RWPE2 (cell line): ENCODE results near the gene ATAD5.
"Not testable (repeated sequence)": the region's sequence is repeated elsewhere in the genome, so short reads cannot be mapped to it uniquely, and the experiment has no call there.

Experiments used
- ATAC-seq: fragments of 200-7000 bp; cut with Tn5 transposase; 3 replicates; pipeline ENCODE4 v1.9.1; 2021; ENCODE audit warnings: low read depth
- DNase-seq: peaks from one replicate; pipeline ENCODE4 v3.0.0-alpha.2; 2020; ENCODE audit warnings: low spot score
- H3K27ac ChIP-seq: fragments of 450-650 bp; 2 replicates; pipeline ENCODE4 v1.5.1; 2017; ENCODE audit warnings: mild to moderate bottlenecking; ENCODE audit not compliant: poor library complexity, severe bottlenecking
- H3K27me3 ChIP-seq: fragments of 250-450 bp; sonication (Bioruptor Pico); 2 replicates; pipeline ENCODE4 v1.5.1; 2021; ENCODE audit warnings: mild to moderate bottlenecking, moderate library complexity; ENCODE audit not compliant: insufficient read depth, poor library complexity, severe bottlenecking
- H3K36me3 ChIP-seq: fragments of 250-450 bp; sonication (Bioruptor Pico); 2 replicates; pipeline ENCODE4 v1.5.1; 2020; ENCODE audit warnings: low read depth, mild to moderate bottlenecking, moderate library complexity
- H3K4me1 ChIP-seq: fragments of 250-450 bp; sonication (Bioruptor Pico); 2 replicates; pipeline ENCODE4 v1.5.1; 2021; ENCODE audit warnings: mild to moderate bottlenecking, moderate library complexity; ENCODE audit not compliant: insufficient read depth, poor library complexity, severe bottlenecking
- H3K4me3 ChIP-seq: fragments of 250-450 bp; sonication (Bioruptor Pico); 2 replicates; pipeline ENCODE4 v1.5.1; 2021; ENCODE audit warnings: mild to moderate bottlenecking, moderate library complexity; ENCODE audit not compliant: severe bottlenecking
- H3K9me3 ChIP-seq: fragments of 250-450 bp; sonication (Bioruptor Pico); 2 replicates; pipeline ENCODE4 v1.5.1; 2021; ENCODE audit warnings: mild to moderate bottlenecking, moderate library complexity; ENCODE audit not compliant: severe bottlenecking
- CTCF ChIP-seq: fragments of 450-650 bp; IDR thresholded peaks from one replicate; pipeline ENCODE4 v1.5.1; 2017; ENCODE audit warnings: mild to moderate bottlenecking, moderate library complexity; ENCODE audit not compliant: poor library complexity, severe bottlenecking

ATAD5 gene

GRCh38 chr17:30816165-30816564 lies 15.6 kb upstream of the ATAD5 start:
- Histone ChIP-seq H3K27me3 (no peaks in the 10 kb centered on the region), H3K4me3 (no peak overlapping the region), H3K27ac (no peak overlapping the region), H3K36me3 (peaks cover 11% of the 10 kb centered on the region), H3K4me1 (peaks cover 10% of the 10 kb centered on the region), H3K9me3 (no peaks in the 10 kb centered on the region)
- ATAC-seq (no peak), DNase-seq (no peak)
- no peak for TF ChIP-seq CTCF

- Histone ChIP-seq H3K27ac (no peak overlapping the region), H3K36me3 (peaks cover 11% of the 10 kb centered on the region), H3K9me3 (no peaks in the 10 kb centered on the region), H3K4me1 (peaks cover 17% of the 10 kb centered on the region), H3K27me3 (no peaks in the 10 kb centered on the region), H3K4me3 (no peak overlapping the region)
- DNase-seq: no peak
- no peak for TF ChIP-seq CTCF
- ATAC-seq: no peak
Observed at GRCh38 chr17:30819971-30820705, 11.6 kb upstream of the ATAD5 start.

- H3K27me3 ChIP-seq: no peaks in the 10 kb centered on the region
- H3K4me3 ChIP-seq: no peak overlapping the region
- no peak for TF ChIP-seq CTCF
- peaks cover 31% of the 10 kb centered on the region for H3K4me1 ChIP-seq
- DNase-seq (no peak), ATAC-seq (no peak)
- no peak overlapping the region for H3K27ac ChIP-seq
- H3K9me3 ChIP-seq: no peaks in the 10 kb centered on the region
- peaks cover 11% of the 10 kb centered on the region for H3K36me3 ChIP-seq
Observed at GRCh38 chr17:30821871-30822723, 9.7 kb upstream of the ATAD5 start.

GRCh38 chr17:30822919-30823318 lies 8.8 kb upstream of the ATAD5 start:
- DNase-seq, H3K27me3 ChIP-seq, H3K9me3 ChIP-seq, H3K4me3 ChIP-seq, H3K27ac ChIP-seq, ATAC-seq: not testable (repeated sequence)
- H3K4me1 ChIP-seq: peaks cover 31% of the 10 kb centered on the region
- peaks cover 11% of the 10 kb centered on the region for H3K36me3 ChIP-seq

GRCh38 chr17:30823421-30823820 lies 8.3 kb upstream of the ATAD5 start:
- no peak for TF ChIP-seq CTCF
- DNase-seq (no peak), ATAC-seq (no peak)
- H3K27me3 ChIP-seq: no peaks in the 10 kb centered on the region
- H3K36me3 ChIP-seq: peaks cover 11% of the 10 kb centered on the region
- no peaks in the 10 kb centered on the region for H3K9me3 ChIP-seq
- peak overlapping the region; percentile 67 for H3K4me3 ChIP-seq
- no peak overlapping the region for H3K27ac ChIP-seq
- peaks cover 31% of the 10 kb centered on the region for H3K4me1 ChIP-seq
